DND-41 (cell line): ENCODE results near the gene LTBP1.

Experiments
- CTCF ChIP-seq: IDR thresholded peaks from 2 replicates; pipeline ENCODE4 v1.5.1; 2012; ENCODE audit warnings: borderline replicate concordance, low read length, moderate library complexity, mild to moderate bottlenecking; ENCODE audit not compliant: poor library complexity, severe bottlenecking; ENCODE audit errors: extremely low read depth
- EZH2 ChIP-seq: IDR thresholded peaks from 3 replicates; pipeline ENCODE4 v1.6.1; 2012; ENCODE audit warnings: borderline replicate concordance, low read depth, mild to moderate bottlenecking, moderate library complexity, low read length, inconsistent platforms; ENCODE audit not compliant: severe bottlenecking

DNA sequence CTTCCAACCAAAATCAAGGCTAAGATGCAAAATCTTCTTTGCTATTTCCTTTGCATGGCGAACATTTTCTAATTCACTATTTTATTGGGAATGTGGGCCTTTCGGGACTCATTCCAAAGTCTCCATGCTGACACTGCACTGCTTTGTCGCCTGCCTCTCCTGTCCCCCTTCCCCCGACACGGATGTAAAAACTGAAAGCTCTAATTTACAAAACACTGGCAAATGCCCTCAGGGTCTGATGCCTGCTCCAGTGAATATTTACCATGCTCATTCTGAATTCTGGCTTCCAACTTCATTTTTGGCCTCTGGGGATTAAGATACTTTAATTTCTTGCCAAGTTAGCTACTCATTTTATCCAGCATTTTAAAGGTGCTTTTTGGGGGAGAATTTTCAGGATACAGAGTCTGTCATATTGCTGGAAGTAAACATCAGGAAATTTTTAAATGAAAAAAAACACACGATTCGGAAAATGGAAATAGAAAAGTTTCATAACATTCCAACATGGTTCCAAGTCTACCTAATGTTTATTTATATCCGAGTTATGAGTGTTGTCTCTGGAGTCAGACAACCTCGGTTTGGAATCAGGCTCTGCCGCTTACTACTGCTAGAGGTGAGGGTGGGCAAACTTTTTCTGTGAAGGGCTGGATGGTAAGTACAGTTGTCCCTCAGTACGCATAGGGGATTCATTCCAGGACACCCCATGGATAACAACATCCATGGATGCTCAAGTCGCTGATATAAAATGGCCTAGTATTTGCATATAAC lies 14.6 kb upstream of the LTBP1 start:
- TF ChIP-seq CTCF (no peak), EZH2 (no peak)
